Activated CD4-positive, alpha-beta T cell treated with anti-CD3 and anti-CD28 coated beads for 4 hours (primary cell): ENCODE results near the gene ALDH3B2.
A peak's percentile ranks its signal among the peaks of the same experiment; 100 is the strongest.
"Not testable (repeated sequence)": the region's sequence is repeated elsewhere in the genome, so short reads cannot be mapped to it uniquely, and the experiment has no call there.

ENCODE experiments used
- DNase-seq, 2 donors: peaks; one replicate each; pipeline ENCODE4 v3.0.0-alpha.2; 2020

Gene ALDH3B2

DNA sequence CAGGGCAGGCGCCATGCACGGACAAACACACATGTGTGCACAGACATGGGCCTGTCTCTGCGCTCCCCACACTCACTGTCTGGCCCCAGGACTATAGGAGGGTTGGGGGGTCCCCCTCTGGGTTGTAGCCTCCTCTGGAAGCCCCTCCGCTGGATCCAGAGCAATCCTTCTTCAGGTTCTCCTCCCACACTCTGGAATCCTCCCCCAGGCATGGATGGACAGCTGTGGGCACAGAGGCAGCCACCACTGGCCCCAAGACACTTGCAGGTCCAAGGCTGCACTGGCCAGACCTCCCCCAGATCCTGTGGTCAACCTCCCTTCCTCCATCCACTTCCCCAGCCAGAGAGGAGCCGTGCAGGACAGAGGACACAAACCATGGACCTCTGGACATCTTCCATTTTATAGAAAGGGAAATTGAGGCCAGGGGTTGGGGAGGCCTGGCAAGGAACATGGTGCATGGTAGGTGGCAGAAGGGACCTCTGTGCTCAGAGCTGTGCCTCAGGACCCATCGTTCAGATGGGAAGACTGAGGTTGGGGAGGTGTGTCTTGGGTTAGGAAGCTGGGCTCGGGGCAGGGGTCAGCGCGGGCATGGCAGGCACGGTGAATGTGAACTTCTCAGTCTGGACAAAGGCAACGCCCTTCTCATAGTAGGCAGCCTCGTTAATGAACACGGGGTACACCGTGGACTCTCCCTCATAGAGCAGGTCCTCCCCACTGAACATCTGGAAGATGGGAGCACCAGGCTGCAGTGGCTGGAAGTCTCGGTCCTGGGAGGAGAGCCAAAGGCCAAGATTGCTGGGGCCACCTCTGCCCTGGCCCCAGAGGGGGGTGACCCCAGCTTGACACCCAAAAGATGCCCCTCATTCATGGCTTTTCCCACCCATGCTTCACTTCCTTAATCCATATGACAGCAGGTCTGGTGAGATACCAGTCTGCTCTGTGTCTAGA lies 32.0 kb downstream of the ALDH3B2 start:
- no peak for DNase-seq

- no peak for DNase-seq
Observed at GRCh38 chr11:67641338-67642172, 32.9 kb downstream of the ALDH3B2 start.

GRCh38 chr11:67640758-67641337 lies 33.6 kb downstream of the ALDH3B2 start:
- no peak for DNase-seq

- DNase-seq, result peak; percentile 57 to 60
Observed at GRCh38 chr11:67640021-67640757, 34.2 kb downstream of the ALDH3B2 start.

GRCh38 chr11:67639438-67639859 lies 35.0 kb downstream of the ALDH3B2 start, which contains the start of gene TBX10:
Gene TBX10 (minus strand): TSS chr11:67639763. CDS start chr11:67639472, 291 bp downstream.
- no peak for DNase-seq

DNA sequence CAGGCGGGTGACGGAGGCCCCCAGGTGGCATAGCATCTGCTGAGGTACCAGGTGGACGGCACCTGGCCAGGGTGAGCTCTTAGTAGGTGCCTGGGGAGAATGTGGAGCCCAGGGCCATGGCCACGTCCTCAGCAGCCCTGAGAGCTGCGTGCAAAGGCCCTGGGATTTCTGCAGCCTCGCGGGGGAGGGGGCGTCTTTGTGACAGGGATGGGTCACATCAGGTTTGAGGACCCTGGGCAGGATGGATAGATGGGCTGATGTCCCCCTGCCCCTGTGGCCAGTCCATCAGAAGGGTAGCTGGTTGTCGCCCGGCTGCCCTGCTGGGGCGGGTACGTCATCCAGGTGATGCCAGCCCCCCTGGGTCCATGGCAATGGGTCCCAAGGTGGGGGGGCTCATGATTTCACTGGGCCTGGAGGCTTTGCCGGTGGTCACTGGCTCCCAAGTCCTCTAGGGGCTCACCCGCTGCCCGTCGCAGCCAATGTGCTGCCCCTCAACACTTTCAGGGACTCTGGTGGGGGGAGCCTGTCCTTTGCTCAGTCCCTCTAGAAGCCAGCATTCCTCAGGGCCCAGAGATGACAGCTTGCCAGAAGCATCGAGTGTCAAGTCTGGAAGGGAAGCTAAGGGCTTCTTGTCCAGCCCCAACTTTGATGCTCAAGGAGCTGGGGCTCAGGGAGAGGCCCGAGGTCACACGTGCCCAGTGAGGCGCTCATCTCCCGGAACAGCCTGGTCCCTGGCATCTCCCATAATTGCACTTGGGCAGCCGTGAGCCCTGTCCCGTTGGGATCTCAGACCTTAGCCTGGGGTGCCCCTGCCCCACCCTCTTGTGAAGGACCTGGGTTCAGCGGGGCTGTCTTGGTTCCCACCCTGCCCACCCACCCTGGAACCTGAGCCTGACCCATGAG lies 35.6 kb downstream of the ALDH3B2 start:
- no peak for DNase-seq

DNA sequence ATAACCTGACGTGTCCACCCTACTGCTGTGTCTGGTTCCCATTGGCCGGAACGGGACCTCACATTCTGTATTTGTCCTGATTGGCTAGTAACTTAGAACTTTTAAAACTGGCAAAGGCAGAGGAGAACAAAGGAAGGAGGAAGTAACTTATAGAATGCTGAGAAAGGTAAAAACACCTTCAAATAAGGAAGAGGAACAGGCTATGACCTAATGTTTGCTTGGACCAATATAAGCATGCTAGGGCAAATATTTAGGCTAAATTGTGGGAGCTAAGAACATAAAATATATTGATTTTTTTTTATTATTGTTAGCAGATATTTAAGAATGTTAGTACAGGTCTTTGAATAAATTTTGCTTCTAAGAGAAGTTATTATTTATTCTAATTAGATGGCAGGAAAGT lies 37.0 kb downstream of the ALDH3B2 start:
- DNase-seq, result not testable (repeated sequence)

- no peak for DNase-seq
Observed at GRCh38 chr11:67636962-67637361, 37.5 kb downstream of the ALDH3B2 start.

DNA sequence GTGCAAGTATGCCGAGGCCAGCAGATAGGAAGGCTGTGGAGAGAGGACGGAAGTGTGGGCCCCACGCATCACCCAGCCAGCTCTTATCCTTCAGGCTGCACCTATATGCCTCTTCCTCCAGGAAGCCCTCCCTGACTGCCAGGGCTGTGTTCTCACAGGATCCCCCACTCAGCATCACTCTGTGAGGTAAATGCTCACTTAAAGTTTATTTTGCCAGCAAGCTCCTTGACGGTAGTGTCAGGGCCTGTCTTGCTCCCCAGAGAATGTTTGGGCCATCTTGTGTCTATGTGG lies 39.2 kb downstream of the ALDH3B2 start:
- DNase-seq, result no peak

GRCh38 chr11:67634366-67635230 lies 39.8 kb downstream of the ALDH3B2 start:
- DNase-seq, result no peak

DNA sequence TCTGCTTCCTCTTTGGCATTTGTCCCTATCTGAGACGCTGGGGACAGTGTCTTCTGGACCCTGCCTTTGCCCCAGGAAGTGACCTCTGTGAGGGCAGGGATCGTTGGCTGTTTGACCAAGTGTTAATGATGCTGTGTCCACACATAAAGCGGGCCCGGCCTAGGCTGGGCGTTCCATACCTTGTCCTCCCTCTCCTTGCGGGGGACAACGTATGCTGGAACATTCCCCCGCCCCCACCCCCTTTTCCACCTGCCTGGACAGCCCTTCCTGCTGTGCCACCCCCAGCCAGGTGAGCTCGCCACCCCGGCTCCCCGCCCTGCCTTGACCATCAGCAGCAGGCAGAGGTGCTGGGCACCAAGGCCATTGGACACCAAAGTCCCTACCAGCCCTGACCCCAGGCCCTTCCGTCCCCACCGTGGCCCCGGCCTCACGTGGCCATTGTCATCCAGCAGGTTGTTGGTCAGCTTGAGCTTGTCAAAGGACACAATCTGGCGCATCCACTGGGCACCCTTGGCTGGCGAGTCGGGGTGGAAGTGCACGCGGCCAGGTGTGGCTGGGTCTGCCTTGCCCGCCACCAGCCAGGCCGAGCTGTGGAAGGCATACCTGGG lies 40.6 kb downstream of the ALDH3B2 start:
- DNase-seq, result no peak

GRCh38 chr11:67632982-67633755 lies 41.3 kb downstream of the ALDH3B2 start:
- DNase-seq, result no peak

DNA sequence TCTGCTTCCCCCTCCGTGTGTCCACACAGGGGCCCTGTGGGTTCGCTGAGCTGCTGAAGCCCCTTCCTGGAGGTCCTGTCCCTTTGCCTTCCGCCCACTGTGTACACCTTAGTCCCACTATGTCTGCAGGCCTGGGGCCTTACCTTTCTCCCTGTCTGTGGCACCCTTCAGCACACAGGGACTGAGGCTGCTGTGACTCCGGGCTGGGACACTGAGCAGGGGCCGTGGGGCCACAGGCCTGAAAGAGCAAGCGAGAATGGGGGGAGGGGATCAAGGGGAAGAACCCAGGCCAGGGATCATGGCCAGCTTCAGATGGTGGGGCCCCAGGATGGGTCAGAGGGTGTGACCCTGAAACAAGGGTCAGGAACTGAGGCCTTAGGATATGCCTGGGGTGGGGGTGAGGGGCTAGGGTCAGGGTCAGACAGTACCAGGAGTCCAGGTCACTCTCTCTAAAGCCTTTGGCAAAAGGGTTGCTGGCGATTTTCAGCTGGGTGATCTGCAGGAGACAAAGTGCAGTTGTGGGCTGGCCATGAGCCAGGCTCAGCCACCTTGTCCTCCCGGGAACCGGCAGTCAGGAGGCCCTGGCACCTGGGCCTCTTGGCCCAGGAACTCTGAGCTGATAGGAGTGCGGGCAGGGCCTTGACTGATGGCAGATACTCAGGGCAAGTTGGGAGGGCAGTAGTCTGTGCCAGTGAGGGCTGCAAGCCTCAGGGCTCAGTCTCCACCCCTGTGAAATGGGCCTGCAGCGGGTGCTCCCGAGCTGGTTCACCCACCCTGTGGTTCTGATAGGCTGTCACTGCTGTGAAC lies 42.0 kb downstream of the ALDH3B2 start:
- DNase-seq, result no peak

- DNase-seq, result no peak
Observed at GRCh38 chr11:67631853-67632174, 42.6 kb downstream of the ALDH3B2 start.

GRCh38 chr11:67631411-67631810 lies 43.0 kb downstream of the ALDH3B2 start:
- DNase-seq, result no peak

GRCh38 chr11:67630943-67631331 lies 43.5 kb downstream of the ALDH3B2 start:
- no peak for DNase-seq

- peak; percentile 94 to 97 for DNase-seq
Observed at GRCh38 chr11:67630228-67630942, 44.0 kb downstream of the ALDH3B2 start.
